GM13976 (cell line): Measurements from ENCODE around the gene SSPN.

Experiments
- DNase-seq: peaks from one replicate; pipeline ENCODE4 v3.0.0; 2012; ENCODE audit warnings: low spot score
- in situ Hi-C: fragments of 300-500 bp; cut with MboI; formaldehyde crosslinking; loops from one replicate; pipeline ENCODE4 v1.12.0; 2022; ENCODE audit warnings: low sequenced_read_pairs, mixed read lengths, inconsistent platforms; ENCODE audit not compliant: unreplicated experiment
- TF ChIP-seq, protein P1 (sequence below): IDR thresholded peaks from 2 replicates; pipeline ENCODE4 v1.5.1; 2012; ENCODE audit warnings: borderline replicate concordance, mild to moderate bottlenecking; ENCODE audit not compliant: insufficient read depth; ENCODE audit errors: extremely low read depth, missing control alignments, control extremely low read depth

SSPN gene, protein sequence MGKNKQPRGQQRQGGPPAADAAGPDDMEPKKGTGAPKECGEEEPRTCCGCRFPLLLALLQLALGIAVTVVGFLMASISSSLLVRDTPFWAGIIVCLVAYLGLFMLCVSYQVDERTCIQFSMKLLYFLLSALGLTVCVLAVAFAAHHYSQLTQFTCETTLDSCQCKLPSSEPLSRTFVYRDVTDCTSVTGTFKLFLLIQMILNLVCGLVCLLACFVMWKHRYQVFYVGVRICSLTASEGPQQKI

DNA sequence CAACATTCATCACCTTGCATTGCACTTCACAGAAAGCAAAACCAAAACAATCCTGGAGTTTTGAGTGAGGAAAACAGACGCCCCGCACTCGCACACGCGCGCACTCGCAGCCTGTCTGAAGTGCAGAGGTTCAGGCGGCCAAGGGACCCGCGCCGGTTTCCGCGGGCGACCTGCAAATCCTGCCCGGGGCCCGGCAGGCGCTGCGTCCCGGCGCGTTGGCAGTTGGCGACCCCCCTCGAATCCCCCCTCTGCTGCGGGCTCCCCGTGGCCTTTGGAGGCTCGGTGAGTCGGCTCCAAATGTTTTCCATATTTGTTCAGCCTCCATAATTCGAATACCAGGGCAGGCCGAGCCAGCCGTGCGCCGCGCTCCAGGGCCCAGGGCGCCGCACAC lies at the start of gene SSPN:
TSS of gene SSPN (plus strand) at position 324 of the 391 bp plus-strand sequence. CDS start 100 bp downstream, outside the sequence.
- TF ChIP-seq, protein P1, sequence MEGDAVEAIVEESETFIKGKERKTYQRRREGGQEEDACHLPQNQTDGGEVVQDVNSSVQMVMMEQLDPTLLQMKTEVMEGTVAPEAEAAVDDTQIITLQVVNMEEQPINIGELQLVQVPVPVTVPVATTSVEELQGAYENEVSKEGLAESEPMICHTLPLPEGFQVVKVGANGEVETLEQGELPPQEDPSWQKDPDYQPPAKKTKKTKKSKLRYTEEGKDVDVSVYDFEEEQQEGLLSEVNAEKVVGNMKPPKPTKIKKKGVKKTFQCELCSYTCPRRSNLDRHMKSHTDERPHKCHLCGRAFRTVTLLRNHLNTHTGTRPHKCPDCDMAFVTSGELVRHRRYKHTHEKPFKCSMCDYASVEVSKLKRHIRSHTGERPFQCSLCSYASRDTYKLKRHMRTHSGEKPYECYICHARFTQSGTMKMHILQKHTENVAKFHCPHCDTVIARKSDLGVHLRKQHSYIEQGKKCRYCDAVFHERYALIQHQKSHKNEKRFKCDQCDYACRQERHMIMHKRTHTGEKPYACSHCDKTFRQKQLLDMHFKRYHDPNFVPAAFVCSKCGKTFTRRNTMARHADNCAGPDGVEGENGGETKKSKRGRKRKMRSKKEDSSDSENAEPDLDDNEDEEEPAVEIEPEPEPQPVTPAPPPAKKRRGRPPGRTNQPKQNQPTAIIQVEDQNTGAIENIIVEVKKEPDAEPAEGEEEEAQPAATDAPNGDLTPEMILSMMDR = no peak
- in situ Hi-C loops = no loop called here
- DNase-seq = peak; percentile 16

DNA sequence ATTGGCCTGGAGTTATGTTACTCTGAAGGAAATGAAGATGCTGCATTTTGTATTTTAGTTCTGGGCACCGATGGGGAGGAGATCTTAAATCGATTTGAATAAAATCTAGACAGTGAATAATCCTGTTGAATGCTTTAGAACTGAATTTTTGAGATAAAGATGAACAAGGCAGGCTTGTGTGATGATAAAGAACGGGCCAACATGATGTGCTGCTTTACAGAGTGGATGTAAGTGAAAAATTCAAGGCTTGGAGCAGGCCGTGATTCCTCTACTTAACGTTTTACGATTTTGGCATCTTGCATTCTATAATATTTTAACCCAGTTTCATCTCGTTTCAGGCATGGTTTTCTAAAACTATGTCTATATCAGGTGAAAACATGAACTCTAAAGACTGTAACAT lies 47.1 kb upstream of the SSPN start:
- TF ChIP-seq, protein P1 = no peak
- in situ Hi-C loops = no loop called here

DNA sequence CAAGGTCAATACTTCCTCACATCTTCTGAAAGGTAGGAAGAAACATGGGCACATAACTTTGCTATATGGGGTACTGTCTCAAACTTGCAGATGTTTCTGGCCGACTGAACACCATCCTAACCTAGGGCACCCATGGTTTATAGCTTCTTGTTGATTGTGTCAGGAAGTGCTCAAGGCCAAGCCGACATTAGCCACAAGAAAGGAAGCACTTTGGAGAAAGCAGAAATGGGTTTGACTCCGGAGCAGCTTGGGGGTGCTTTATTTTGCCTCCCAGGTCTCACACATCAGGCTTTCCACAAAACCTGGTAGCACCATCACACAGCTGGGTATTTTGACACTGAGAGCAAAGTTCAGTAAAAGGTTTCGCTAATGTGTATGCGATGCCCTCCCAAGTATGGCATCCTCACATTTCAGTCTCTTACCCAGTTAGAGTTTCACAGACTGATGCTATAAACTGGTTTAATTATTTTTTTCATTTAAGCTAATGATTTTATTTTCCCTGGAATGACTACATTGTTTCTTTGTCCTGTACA lies 45.3 kb upstream of the SSPN start:
- DNase-seq = no peak
- TF ChIP-seq, protein P1 = no peak
- in situ Hi-C loops = no loop called here

More for the DNA sequence above, 47.1 kb upstream of the SSPN start:
- DNase-seq = no peak

DNA sequence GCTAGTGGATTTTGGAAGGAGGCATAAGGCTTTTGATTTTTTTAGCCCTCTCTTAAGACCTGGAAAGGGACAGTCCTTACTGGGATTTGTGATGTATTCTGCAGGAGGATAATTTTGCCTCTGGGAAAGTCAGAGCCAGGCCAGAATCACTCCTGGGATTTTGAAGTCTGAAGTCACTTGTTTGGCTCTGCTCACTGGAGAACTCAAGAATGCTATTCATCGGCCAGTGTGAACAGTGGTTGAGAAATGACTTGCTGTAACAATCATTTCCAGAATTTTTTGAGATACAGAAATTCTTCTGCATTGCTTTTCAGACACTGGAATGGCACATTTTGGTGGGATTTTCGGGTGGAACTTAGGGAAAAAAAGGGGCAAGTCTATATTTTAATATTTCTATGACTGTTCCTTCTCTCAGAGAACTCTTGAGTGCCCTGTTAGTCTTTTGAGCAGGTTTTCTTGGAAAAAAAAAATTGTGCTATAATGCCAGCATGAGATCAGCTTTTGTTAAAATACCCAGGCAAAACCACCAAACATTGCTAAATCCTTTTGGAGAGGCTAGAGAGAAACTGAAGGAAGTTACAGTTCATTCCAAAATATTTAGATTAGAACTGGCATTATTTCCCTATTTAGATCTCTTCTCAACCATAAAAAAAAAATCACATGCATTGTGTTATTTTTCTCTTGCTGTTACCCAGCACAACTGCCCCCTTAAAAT lies 44.5 kb upstream of the SSPN start:
- TF ChIP-seq, protein P1 = no peak
- DNase-seq = no peak
- in situ Hi-C loops = no loop called here

DNA sequence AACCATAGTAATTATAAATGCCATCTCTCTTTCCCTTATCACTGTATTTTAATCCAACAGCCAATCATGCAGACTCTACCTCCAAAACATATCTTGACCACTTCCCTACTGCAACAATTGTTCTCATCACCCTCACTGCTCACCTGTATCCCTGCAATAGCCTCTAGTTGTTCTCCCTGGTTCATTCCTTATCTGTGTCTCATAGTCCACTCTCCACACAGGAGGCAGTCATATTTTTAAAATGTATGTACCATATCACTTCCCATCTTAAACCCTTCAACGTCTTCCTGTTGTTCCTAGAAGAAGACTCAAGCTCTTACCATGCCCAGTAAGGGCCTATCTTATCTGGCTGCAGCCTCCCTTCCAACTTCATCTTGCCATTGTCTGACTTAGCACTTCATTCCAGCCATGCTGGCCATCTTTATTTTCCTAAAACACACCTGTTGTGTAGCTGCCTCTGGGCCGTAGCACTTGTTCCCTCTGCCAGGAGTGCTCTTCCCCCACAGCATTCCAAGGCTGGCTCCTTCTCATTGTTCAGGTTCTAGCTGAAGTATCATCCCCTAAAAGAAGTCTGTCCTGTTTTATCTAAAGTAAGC lies 42.8 kb upstream of the SSPN start:
- DNase-seq = no peak
- TF ChIP-seq, protein P1 = no peak
- in situ Hi-C loops = no loop called here

DNA sequence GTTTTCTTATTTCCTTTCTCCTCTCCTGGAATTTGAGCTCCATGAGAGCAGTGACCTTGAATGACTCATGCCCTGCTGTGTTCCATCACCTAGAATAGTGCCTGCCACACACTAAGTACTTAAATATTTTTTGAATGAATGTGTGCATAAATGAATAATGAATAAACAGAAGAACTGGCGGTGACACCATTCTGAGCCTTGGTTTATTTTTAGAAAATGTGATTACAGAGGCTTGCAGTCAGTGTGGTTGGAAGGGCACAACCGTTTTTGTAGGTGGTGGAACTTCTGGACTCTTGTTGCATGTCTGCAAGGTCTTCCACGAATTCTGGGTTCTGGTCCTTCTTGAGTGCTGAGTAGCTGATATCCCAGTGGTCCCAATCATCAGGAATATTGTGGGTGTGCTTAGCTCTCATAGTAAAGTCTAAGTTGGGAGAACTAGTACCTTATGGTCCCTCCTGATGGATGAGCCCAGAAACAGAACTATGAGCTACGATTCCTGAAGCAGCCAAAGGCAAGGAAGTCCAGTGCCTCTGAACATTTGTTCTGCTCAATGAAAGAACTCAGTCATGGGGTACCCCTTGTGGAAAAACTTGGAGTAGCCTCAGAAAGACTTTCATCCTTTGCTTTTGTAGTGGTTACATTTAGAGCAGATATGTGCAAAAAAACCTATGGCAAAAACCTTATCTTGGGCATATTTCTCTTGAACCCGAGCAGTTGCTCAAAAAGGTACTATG lies 41.8 kb upstream of the SSPN start:
- DNase-seq = no peak
- in situ Hi-C loops = no loop called here

More for the DNA sequence above, 41.8 kb upstream of the SSPN start:
- TF ChIP-seq, protein P1 = no peak
